Activated naive CD4-positive, alpha-beta T cell treated with anti-CD3 and anti-CD28 coated beads, Interleukin-2, amount 50 U/mL, for 72 hours (primary cell): ENCODE results near the gene CLSTN2. TPM values are rescaled to one million over a fixed set of nuclear protein-coding genes. Genes with fewer than 3 reads are reported as not detected.

Source experiments
- ATAC-seq, 2 donors: fragments of 150-1000 bp; cut with Tn5 transposase; 2 replicates each; pipeline ENCODE4 v1.10.0; 2021; ENCODE audit warnings: mild to moderate bottlenecking in 2 of 2, moderate library complexity in 2 of 2
- DNase-seq, 2 donors: peaks; one replicate each; pipeline ENCODE4 v3.0.0; 2021 to 2022; ENCODE audit warnings: low spot score in 2 of 2
- H3K27ac Mint-ChIP-seq, 2 donors: one replicate each; pipeline ENCODE4 v1.8.0; 2022; ENCODE audit warnings: mild to moderate bottlenecking in 2 of 2, mixed read lengths in 2 of 2
- H3K36me3 Mint-ChIP-seq, 2 donors: one replicate each; pipeline ENCODE4 v1.8.0; 2022; ENCODE audit warnings: mixed read lengths in 2 of 2
- H3K9me3 Mint-ChIP-seq, 2 donors: one replicate each; pipeline ENCODE4 v1.8.0; 2022; ENCODE audit warnings: mixed read lengths in 2 of 2
- total RNA-seq, 2 donors: library from RNA; stranded (reverse); gene quantifications; one replicate each; pipeline ENCODE4 v1.2.3, GENCODE V29; 2022

Gene CLSTN2
- total RNA-seq, 2 donors from 2014 or later = not detected

GRCh38 chr3:140541975-140542653 lies 607.1 kb downstream of the CLSTN2 start:
- ATAC-seq = no peak
- H3K36me3 Mint-ChIP-seq = no peaks in the 10 kb centered on the region

GRCh38 chr3:140545197-140545596 lies 610.2 kb downstream of the CLSTN2 start:
- ATAC-seq = no peak
- H3K36me3 Mint-ChIP-seq = no peaks in the 10 kb centered on the region
- H3K9me3 Mint-ChIP-seq = no peaks in the 10 kb centered on the region
- DNase-seq = no peak
- H3K27ac Mint-ChIP-seq = no peak overlapping the region

More at GRCh38 chr3:140541975-140542653, 607.1 kb downstream of the CLSTN2 start:
- no peak for DNase-seq
- H3K9me3 Mint-ChIP-seq = no peaks in the 10 kb centered on the region
- H3K27ac Mint-ChIP-seq = no peak overlapping the region

- no peak overlapping the region for H3K27ac Mint-ChIP-seq
- H3K9me3 Mint-ChIP-seq = no peaks in the 10 kb centered on the region
- no peaks in the 10 kb centered on the region for H3K36me3 Mint-ChIP-seq
- DNase-seq (no peak), ATAC-seq (no peak)
Measured at GRCh38 chr3:140545756-140546155, 610.8 kb downstream of the CLSTN2 start.

GRCh38 chr3:140546649-140547048 lies 611.7 kb downstream of the CLSTN2 start:
- ATAC-seq = no peak
- no peak overlapping the region for H3K27ac Mint-ChIP-seq
- DNase-seq = no peak
- H3K9me3 Mint-ChIP-seq = no peaks in the 10 kb centered on the region
- H3K36me3 Mint-ChIP-seq = no peaks in the 10 kb centered on the region

GRCh38 chr3:140552403-140552802 lies 617.4 kb downstream of the CLSTN2 start:
- no peak overlapping the region for H3K27ac Mint-ChIP-seq
- DNase-seq = no peak
- no peaks in the 10 kb centered on the region for H3K9me3 Mint-ChIP-seq
- H3K36me3 Mint-ChIP-seq = no peaks in the 10 kb centered on the region
- no peak for ATAC-seq

GRCh38 chr3:140552898-140553297 lies 617.9 kb downstream of the CLSTN2 start:
- no peaks in the 10 kb centered on the region for H3K36me3 Mint-ChIP-seq
- ATAC-seq = no peak
- DNase-seq = no peak
- H3K27ac Mint-ChIP-seq = no peak overlapping the region
- H3K9me3 Mint-ChIP-seq = no peaks in the 10 kb centered on the region

- no peak for ATAC-seq
- no peaks in the 10 kb centered on the region for H3K36me3 Mint-ChIP-seq
- no peaks in the 10 kb centered on the region for H3K9me3 Mint-ChIP-seq
- H3K27ac Mint-ChIP-seq = no peak overlapping the region
- no peak for DNase-seq
Measured at GRCh38 chr3:140553591-140553990, 618.6 kb downstream of the CLSTN2 start.

GRCh38 chr3:140555666-140556065 lies 620.7 kb downstream of the CLSTN2 start:
- ATAC-seq = no peak
- no peak overlapping the region for H3K27ac Mint-ChIP-seq
- no peaks in the 10 kb centered on the region for H3K9me3 Mint-ChIP-seq
- DNase-seq = no peak
- no peaks in the 10 kb centered on the region for H3K36me3 Mint-ChIP-seq

- no peak for DNase-seq
Measured at GRCh38 chr3:140557476-140557875, 622.5 kb downstream of the CLSTN2 start.

GRCh38 chr3:140559546-140559945 lies 624.6 kb downstream of the CLSTN2 start:
- H3K36me3 Mint-ChIP-seq = no peaks in the 10 kb centered on the region
- H3K27ac Mint-ChIP-seq = no peak overlapping the region
- no peaks in the 10 kb centered on the region for H3K9me3 Mint-ChIP-seq
- ATAC-seq (no peak), DNase-seq (no peak)

More at GRCh38 chr3:140557476-140557875, 622.5 kb downstream of the CLSTN2 start:
- Mint-ChIP-seq H3K27ac (no peak overlapping the region), H3K36me3 (no peaks in the 10 kb centered on the region), H3K9me3 (no peaks in the 10 kb centered on the region)
- ATAC-seq = no peak

GRCh38 chr3:140563206-140563760 lies 628.3 kb downstream of the CLSTN2 start:
- no peaks in the 10 kb centered on the region for H3K9me3 Mint-ChIP-seq
- DNase-seq = no peak
- no peak overlapping the region for H3K27ac Mint-ChIP-seq
- H3K36me3 Mint-ChIP-seq = no peaks in the 10 kb centered on the region
- no peak for ATAC-seq

GRCh38 chr3:140568131-140568530 lies 633.1 kb downstream of the CLSTN2 start:
- ATAC-seq = no peak
- no peaks in the 10 kb centered on the region for H3K36me3 Mint-ChIP-seq
- no peaks in the 10 kb centered on the region for H3K9me3 Mint-ChIP-seq
- no peak for DNase-seq
- H3K27ac Mint-ChIP-seq = no peak overlapping the region

- no peak for DNase-seq
- H3K36me3 Mint-ChIP-seq = no peaks in the 10 kb centered on the region
- ATAC-seq = no peak
- no peaks in the 10 kb centered on the region for H3K9me3 Mint-ChIP-seq
- H3K27ac Mint-ChIP-seq = no peak overlapping the region
Measured at GRCh38 chr3:140568842-140569520, 634.0 kb downstream of the CLSTN2 start.

- Mint-ChIP-seq H3K9me3 (no peaks in the 10 kb centered on the region), H3K36me3 (no peaks in the 10 kb centered on the region), H3K27ac (no peak overlapping the region)
- no peak for DNase-seq
- no peak for ATAC-seq
Measured at GRCh38 chr3:140570602-140571001, 635.6 kb downstream of the CLSTN2 start.

- DNase-seq (no peak), ATAC-seq (no peak)
- Mint-ChIP-seq H3K36me3 (no peaks in the 10 kb centered on the region), H3K9me3 (no peaks in the 10 kb centered on the region), H3K27ac (no peak overlapping the region)
Measured at GRCh38 chr3:140571836-140572235, 636.9 kb downstream of the CLSTN2 start.

- ATAC-seq (no peak), DNase-seq (no peak)
- H3K36me3 Mint-ChIP-seq = no peaks in the 10 kb centered on the region
- no peak overlapping the region for H3K27ac Mint-ChIP-seq
- no peaks in the 10 kb centered on the region for H3K9me3 Mint-ChIP-seq
Measured at GRCh38 chr3:140572334-140572733, 637.3 kb downstream of the CLSTN2 start.

- Mint-ChIP-seq H3K36me3 (no peaks in the 10 kb centered on the region), H3K9me3 (no peaks in the 10 kb centered on the region), H3K27ac (no peak overlapping the region)
- DNase-seq = no peak
- ATAC-seq = no peak
Measured at GRCh38 chr3:140573011-140573410, 638.0 kb downstream of the CLSTN2 start.

GRCh38 chr3:140574375-140574774 lies 639.4 kb downstream of the CLSTN2 start:
- ATAC-seq (no peak), DNase-seq (no peak)
- Mint-ChIP-seq H3K27ac (no peak overlapping the region), H3K9me3 (no peaks in the 10 kb centered on the region), H3K36me3 (no peaks in the 10 kb centered on the region)
